IMR-90 (cell line): ENCODE measurements around the gene MTA1. TPM values are rescaled to one million over a fixed set of nuclear protein-coding genes. Genes with fewer than 3 reads are reported as not detected.
A peak's percentile ranks its signal among the peaks of the same experiment; 100 is the strongest.

Experiments
- ATAC-seq: fragments of 200-7000 bp; cut with Tn5 transposase; 2 replicates; pipeline ENCODE4 v1.9.1; 2020; ENCODE audit warnings: low read depth, mild to moderate bottlenecking, moderate library complexity
- BruUV-seq: library from RNA; stranded (reverse); fragments of 400-500 nt; replicated peaks from 2 replicates; lab custom pipeline; 2021; lab: Mats Ljungman, UMichigan
- CTCF ChIA-PET: fragments of 300-600 bp; formaldehyde crosslinking; extraction: SDS; loops from one replicate; lab custom pipeline; 2021; ENCODE audit warnings: antibody characterized with exemption; lab: Yijun Ruan, JAX
- POLR2A ChIA-PET: fragments of 300-600 bp; sonication (Branson Sonifier 250); formaldehyde crosslinking; loops from one replicate; lab custom pipeline; 2022; ENCODE audit warnings: antibody characterized with exemption; ENCODE audit not compliant: unreplicated experiment; lab: Charles Lee
- DNase-seq: peaks from one replicate; pipeline ENCODE4 v3.0.0; 2013
- H2AFZ ChIP-seq: replicated peaks from 2 replicates; pipeline ENCODE3; 2013; ENCODE audit warnings: low read length, mild to moderate bottlenecking; ENCODE audit not compliant: poor library complexity
- H2AK5ac ChIP-seq: 2 replicates; pipeline ENCODE4 v1.6.1; 2013; ENCODE audit warnings: low read depth, low read length, inconsistent platforms
- H2AK9ac ChIP-seq: replicated peaks from 2 replicates; pipeline ENCODE3; 2013; ENCODE audit warnings: mild to moderate bottlenecking, low read depth, low read length, moderate library complexity; ENCODE audit not compliant: poor library complexity
- H2BK120ac ChIP-seq: 2 replicates; pipeline ENCODE4 v1.6.1; 2013; ENCODE audit warnings: low read depth, low read length, inconsistent platforms
- H2BK15ac ChIP-seq: 3 replicates; pipeline ENCODE4 v1.6.1; 2013; ENCODE audit warnings: low read depth, low read length, inconsistent platforms
- H2BK20ac ChIP-seq: 2 replicates; pipeline ENCODE4 v1.6.1; 2013; ENCODE audit warnings: low read depth, mild to moderate bottlenecking, inconsistent platforms, low read length, moderate library complexity
- H2BK5ac ChIP-seq: 2 replicates; pipeline ENCODE4 v1.6.1; 2013; ENCODE audit warnings: mild to moderate bottlenecking, low read depth, low read length, inconsistent platforms; ENCODE audit not compliant: poor library complexity, severe bottlenecking
- H3K14ac ChIP-seq: replicated peaks from 2 replicates; pipeline ENCODE4 v1.6.1; 2013; ENCODE audit warnings: low read depth, low read length, inconsistent platforms
- H3K18ac ChIP-seq: 2 replicates; pipeline ENCODE4 v1.6.1; 2013; ENCODE audit warnings: low read depth, low read length, control low read depth
- H3K23ac ChIP-seq: 2 replicates; pipeline ENCODE4 v1.6.1; 2013; ENCODE audit warnings: low read depth, low read length, inconsistent platforms
- H3K27ac ChIP-seq: 2 replicates; pipeline ENCODE4 v1.5.1; 2013; ENCODE audit warnings: mild to moderate bottlenecking, control low read depth, low read length; ENCODE audit not compliant: insufficient read depth
- H3K27me3 ChIP-seq: 2 replicates; pipeline ENCODE4 v1.6.1; 2013; ENCODE audit warnings: low read length; ENCODE audit not compliant: control insufficient read depth, insufficient read depth
- H3K36me3 ChIP-seq: 2 replicates; pipeline ENCODE4 v1.6.1; 2013; ENCODE audit warnings: low read length, mixed read lengths; ENCODE audit not compliant: control insufficient read depth, insufficient read depth
- H3K4ac ChIP-seq: 2 replicates; pipeline ENCODE4 v1.6.1; 2013; ENCODE audit warnings: low read depth, low read length, inconsistent platforms
- H3K4me1 ChIP-seq: 2 replicates; pipeline ENCODE4 v1.6.1; 2013; ENCODE audit warnings: low read length, mixed read lengths; ENCODE audit not compliant: control insufficient read depth, insufficient read depth
- H3K4me2 ChIP-seq: 2 replicates; pipeline ENCODE4 v1.6.1; 2013; ENCODE audit warnings: low read depth, mild to moderate bottlenecking, control low read depth, low read length, moderate library complexity
- H3K4me3 ChIP-seq: 2 replicates; pipeline ENCODE4 v1.5.1; 2013; ENCODE audit warnings: low read depth, mild to moderate bottlenecking, control low read depth, low read length, moderate library complexity; ENCODE audit not compliant: insufficient read depth
- H3K56ac ChIP-seq: 2 replicates; pipeline ENCODE4 v1.6.1; 2013; ENCODE audit warnings: low read length, inconsistent platforms; ENCODE audit not compliant: insufficient read depth; ENCODE audit errors: extremely low read depth
- H3K79me1 ChIP-seq, 2 experiments: 2 replicates each; pipeline ENCODE4 v1.6.1; 2013; ENCODE audit warnings: low read length in 2 of 2, inconsistent platforms in 1 of 2, low read depth in 1 of 2
- H3K9ac ChIP-seq: 2 replicates; pipeline ENCODE4 v1.6.1; 2013; ENCODE audit warnings: low read depth, low read length, control low read depth
- H3K9me1 ChIP-seq: 2 replicates; pipeline ENCODE4 v1.6.1; 2013; ENCODE audit warnings: low read length, inconsistent platforms; ENCODE audit not compliant: insufficient read depth
- H3K9me3 ChIP-seq: 2 replicates; pipeline ENCODE4 v1.6.1; 2013; ENCODE audit warnings: low read length; ENCODE audit not compliant: control insufficient read depth, insufficient read depth
- H4K20me1 ChIP-seq: 2 replicates; pipeline ENCODE4 v1.6.1; 2013; ENCODE audit warnings: low read length, inconsistent platforms; ENCODE audit not compliant: insufficient read depth
- H4K5ac ChIP-seq: 2 replicates; pipeline ENCODE4 v1.6.1; 2013; ENCODE audit warnings: mild to moderate bottlenecking, low read depth, low read length, control low read depth
- H4K8ac ChIP-seq, 2 experiments: 2 replicates each; pipeline ENCODE4 v1.6.1; 2013; ENCODE audit warnings: low read depth in 2 of 2, low read length in 2 of 2, control low read depth in 1 of 2, inconsistent platforms in 1 of 2
- H4K91ac ChIP-seq: 2 replicates; pipeline ENCODE4 v1.6.1; 2013; ENCODE audit warnings: low read depth, low read length, inconsistent platforms; ENCODE audit not compliant: insufficient read depth
- CHD1 ChIP-seq: IDR thresholded peaks from 2 replicates; pipeline ENCODE4 v1.6.1; 2012; ENCODE audit warnings: low read depth, low read length, improper control_type of control experiment
- FOS ChIP-seq: fragments of 150-350 bp; IDR thresholded peaks from 2 replicates; pipeline ENCODE4 v1.6.1; 2016; ENCODE audit warnings: low read depth, low read length
- MAFK ChIP-seq: IDR thresholded peaks from 2 replicates; pipeline ENCODE4 v1.6.1; 2012; ENCODE audit warnings: low read depth, low read length, improper control_type of control experiment
- MXI1 ChIP-seq: IDR thresholded peaks from 2 replicates; pipeline ENCODE4 v1.6.1; 2012; ENCODE audit warnings: low read depth, mild to moderate bottlenecking, low read length, moderate library complexity, borderline replicate concordance
- NFE2L2 ChIP-seq: fragments of 150-350 bp; IDR thresholded peaks from 2 replicates; pipeline ENCODE4 v1.6.1; 2016; ENCODE audit warnings: low read depth, mild to moderate bottlenecking, low read length
- POLR2A ChIP-seq: IDR thresholded peaks from 2 replicates; pipeline ENCODE4 v1.6.1; 2012; ENCODE audit warnings: mild to moderate bottlenecking, low read depth, low read length
- RCOR1 ChIP-seq: IDR thresholded peaks from 2 replicates; pipeline ENCODE4 v1.6.1; 2012; ENCODE audit warnings: mild to moderate bottlenecking, low read length, improper control_type of control experiment; ENCODE audit not compliant: insufficient replicate concordance
- RFX5 ChIP-seq: IDR thresholded peaks from 2 replicates; pipeline ENCODE4 v1.8.0; 2012; ENCODE audit warnings: low read depth, mild to moderate bottlenecking, low read length, moderate library complexity
- WGBS, 2 experiments: methylation state at CpG; one replicate each; pipeline versions ENCODE4 v1.1.5 to v1.1.7; 2013; ENCODE audit warnings: missing lambda C conversion rate in 2 of 2; ENCODE audit not compliant: insufficient read length in 1 of 2; ENCODE audit errors: extremely low coverage in 2 of 2; 5-methylcytosine and 5-hydroxymethylcytosine counted together
- dilution Hi-C: fragments of 300-500 bp; cut with HindIII; formaldehyde crosslinking; loops from one replicate; pipeline ENCODE4 v1.14.3; 2018; ENCODE audit warnings: low sequenced_read_pairs; ENCODE audit not compliant: unreplicated experiment
- in situ Hi-C: fragments of 300-500 bp; cut with MboI; formaldehyde crosslinking; loops from 3 replicates; pipeline ENCODE4 v1.14.3; 2019; ENCODE audit warnings: low sequenced_read_pairs, inconsistent platforms, mixed read lengths
- intact Hi-C: fragments of 100-400 bp; cut with micrococcal nuclease; formaldehyde crosslinking; loops from 2 replicates; pipeline ENCODE4 v1.10.0; 2022
- polyA plus RNA-seq, 3 experiments: library from polyadenylated mRNA; depleted of rRNA; stranded (reverse); fragments of >200 nt; gene quantifications; 2 replicates each; pipeline ENCODE4 v1.2.3, GENCODE V29; 2012; ENCODE audit warnings: low replicate concordance in 1 of 3
- total RNA-seq: library from RNA; depleted of rRNA; stranded (reverse); fragments of >200 nt; gene quantifications from 2 replicates; pipeline ENCODE4 v1.2.3, GENCODE V29; 2012

Gene MTA1
- total and polyA plus RNA-seq, 2 of the 4 experiments (the other 2 are of a cell fraction): 21.5 to 61.6 TPM

- no peak overlapping the region for H4K8ac ChIP-seq
- no peak overlapping the region for H2BK120ac ChIP-seq
- ATAC-seq (no peak), DNase-seq (no peak)
- peaks cover 15% of the 10 kb centered on the region for H3K4me1 ChIP-seq
- CTCF ChIA-PET: no interaction called here
- H4K20me1 ChIP-seq: no peaks in the 10 kb centered on the region; the same call in 1 of the 2 replicates
- no peak overlapping the region for H2BK15ac ChIP-seq
- BruUV-seq: no TSS peak
- peaks cover 6% of the 10 kb centered on the region for H3K9me1 ChIP-seq
- 71% methylated on average over 9 of the region's 20 CpGs; no CpG with 5 or more reads in 1 of the 2 experiments for WGBS, 2 experiments
- H3K23ac ChIP-seq: no peak overlapping the region
- no peak overlapping the region for H2BK5ac ChIP-seq
- no peak overlapping the region for H4K91ac ChIP-seq
- no peak overlapping the region for H3K14ac ChIP-seq
- H4K5ac ChIP-seq: no peak overlapping the region
- no peak overlapping the region for H3K4me2 ChIP-seq
- in situ Hi-C loops: no loop called here
- dilution Hi-C loops: no loop called here
- no peak overlapping the region for H2BK20ac ChIP-seq
- no peak overlapping the region for H3K18ac ChIP-seq
- no peak overlapping the region for H3K27ac ChIP-seq
- no peak overlapping the region for H3K4ac ChIP-seq
- H3K9me3 ChIP-seq: no peaks in the 10 kb centered on the region
- no peak overlapping the region for H3K9ac ChIP-seq
- no peak overlapping the region for H2AFZ ChIP-seq
- no peaks in the 10 kb centered on the region for H3K36me3 ChIP-seq
- TF ChIP-seq CHD1: no peak
- TF ChIP-seq FOS: no peak
- TF ChIP-seq MAFK: no peak
- TF ChIP-seq NFE2L2: no peak
- no peak for TF ChIP-seq RCOR1
- TF ChIP-seq RFX5: no peak
- TF ChIP-seq POLR2A: no peak
- no peak for TF ChIP-seq MXI1
- no peak overlapping the region for H2AK9ac ChIP-seq
- peaks cover 25% of the 10 kb centered on the region; the same call in 1 of the 2 replicates for H3K27me3 ChIP-seq
- H3K56ac ChIP-seq: no peak overlapping the region
- POLR2A ChIA-PET: no interaction called here
- no peak overlapping the region for H3K4me3 ChIP-seq
- peak overlapping the region; percentile 15; the same call in 1 of the 2 replicates for H2AK5ac ChIP-seq
- no peaks in the 10 kb centered on the region; a peak in 1 of 4 replicates for H3K79me1 ChIP-seq
- intact Hi-C loops: no loop called here
Observed at GRCh38 chr14:105484069-105484996, 64.7 kb downstream of the MTA1 start.
